ENCODE measurements around the gene MS4A15.

The MS4A15 gene

DNA sequence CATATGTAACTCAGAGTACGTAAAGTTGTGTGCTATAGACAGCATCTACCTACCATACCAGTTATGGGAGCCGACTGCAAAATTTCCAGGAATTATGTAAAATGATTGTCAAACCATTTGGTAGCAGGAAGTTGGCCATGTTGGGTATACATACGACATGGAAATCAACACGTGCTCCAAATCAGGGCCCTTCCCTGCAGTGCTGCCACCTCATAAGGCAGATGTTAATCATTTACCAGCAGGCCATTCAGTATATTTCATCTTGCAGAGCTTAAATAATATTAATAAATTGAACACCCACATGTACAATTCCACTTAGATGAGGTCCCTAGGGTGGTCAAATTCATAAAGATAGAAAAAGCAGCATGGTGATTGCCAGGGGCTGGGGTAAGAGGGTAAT, 22.4 kb upstream of the MS4A15 start:
- H3K27me3 Mint-ChIP-seq (ENCODE audit: low read depth, poor library complexity) = peaks cover 31% of the 10 kb centered on the region
- H3K36me3 Mint-ChIP-seq (ENCODE audit: low read depth) = no peaks in the 10 kb centered on the region

DNA sequence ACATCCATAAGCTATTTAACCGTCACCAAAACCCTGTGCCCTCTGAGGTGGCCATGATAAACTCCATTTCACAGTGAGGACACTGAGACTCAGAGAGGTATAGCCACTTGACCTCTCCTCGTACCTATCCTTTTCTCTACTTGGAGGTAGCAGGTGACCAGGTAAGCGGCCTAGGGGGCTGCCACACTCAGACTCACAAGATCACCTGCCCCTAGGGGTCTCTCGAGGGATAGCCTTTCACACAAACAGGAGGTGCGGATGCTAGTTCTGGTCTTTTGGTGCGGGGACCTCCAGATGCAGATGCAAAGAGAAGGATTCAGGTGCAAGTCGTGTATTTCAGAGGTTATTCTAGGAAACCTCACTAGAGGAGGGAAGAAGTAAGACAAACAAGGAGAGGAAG, 17.6 kb upstream of the MS4A15 start:
- Mint-ChIP-seq H3K36me3 (ENCODE audit: low read depth) (no peaks in the 10 kb centered on the region), H3K9me3 (peaks cover 6% of the 10 kb centered on the region), H3K27ac (no peak overlapping the region), H3K27me3 (ENCODE audit: low read depth, poor library complexity) (peaks cover 33% of the 10 kb centered on the region), H3K4me1 (no peaks in the 10 kb centered on the region), H3K4me3 (no peak overlapping the region)
- no peak for DNase-seq
- TF ChIP-seq, protein P1, sequence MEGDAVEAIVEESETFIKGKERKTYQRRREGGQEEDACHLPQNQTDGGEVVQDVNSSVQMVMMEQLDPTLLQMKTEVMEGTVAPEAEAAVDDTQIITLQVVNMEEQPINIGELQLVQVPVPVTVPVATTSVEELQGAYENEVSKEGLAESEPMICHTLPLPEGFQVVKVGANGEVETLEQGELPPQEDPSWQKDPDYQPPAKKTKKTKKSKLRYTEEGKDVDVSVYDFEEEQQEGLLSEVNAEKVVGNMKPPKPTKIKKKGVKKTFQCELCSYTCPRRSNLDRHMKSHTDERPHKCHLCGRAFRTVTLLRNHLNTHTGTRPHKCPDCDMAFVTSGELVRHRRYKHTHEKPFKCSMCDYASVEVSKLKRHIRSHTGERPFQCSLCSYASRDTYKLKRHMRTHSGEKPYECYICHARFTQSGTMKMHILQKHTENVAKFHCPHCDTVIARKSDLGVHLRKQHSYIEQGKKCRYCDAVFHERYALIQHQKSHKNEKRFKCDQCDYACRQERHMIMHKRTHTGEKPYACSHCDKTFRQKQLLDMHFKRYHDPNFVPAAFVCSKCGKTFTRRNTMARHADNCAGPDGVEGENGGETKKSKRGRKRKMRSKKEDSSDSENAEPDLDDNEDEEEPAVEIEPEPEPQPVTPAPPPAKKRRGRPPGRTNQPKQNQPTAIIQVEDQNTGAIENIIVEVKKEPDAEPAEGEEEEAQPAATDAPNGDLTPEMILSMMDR (IDR thresholded peaks at IDR 0.05) = no peak

More for the DNA sequence above, 22.4 kb upstream of the MS4A15 start:
- DNase-seq = no peak
- no peak overlapping the region for H3K4me3 Mint-ChIP-seq
- no peaks in the 10 kb centered on the region for H3K9me3 Mint-ChIP-seq
- peaks cover 5% of the 10 kb centered on the region for H3K4me1 Mint-ChIP-seq
- no peak overlapping the region for H3K27ac Mint-ChIP-seq
- TF ChIP-seq, protein P1 (IDR thresholded peaks at IDR 0.05) = no peak

DNA sequence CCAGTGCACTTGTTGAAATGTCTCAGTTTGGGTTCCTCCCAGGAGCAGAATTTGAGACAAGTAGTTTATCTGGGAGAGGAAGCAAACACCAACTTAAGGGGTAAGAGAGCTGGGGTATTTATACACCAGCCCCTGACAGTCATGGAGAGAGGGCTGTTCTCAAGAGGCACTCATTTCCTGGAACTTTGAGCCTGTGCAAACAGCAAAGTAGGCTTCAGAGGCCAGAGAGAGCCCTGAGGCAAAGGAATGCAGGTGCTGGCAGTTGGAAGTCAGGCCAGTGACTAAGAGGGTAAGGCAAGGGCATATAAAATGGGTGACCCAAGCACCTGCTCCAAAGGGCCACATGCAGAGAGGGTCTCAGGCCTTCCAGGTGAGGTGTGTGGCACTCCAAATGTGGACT, 16.1 kb upstream of the MS4A15 start:
- peaks cover 38% of the 10 kb centered on the region for H3K27me3 Mint-ChIP-seq (ENCODE audit: low read depth, poor library complexity)
- H3K27ac Mint-ChIP-seq = no peak overlapping the region
- DNase-seq = no peak
- H3K4me1 Mint-ChIP-seq = no peaks in the 10 kb centered on the region
- TF ChIP-seq, protein P1 (IDR thresholded peaks at IDR 0.05) = no peak
- no peaks in the 10 kb centered on the region for H3K36me3 Mint-ChIP-seq (ENCODE audit: low read depth)
- H3K9me3 Mint-ChIP-seq = peaks cover 6% of the 10 kb centered on the region
- H3K4me3 Mint-ChIP-seq = no peak overlapping the region

DNA sequence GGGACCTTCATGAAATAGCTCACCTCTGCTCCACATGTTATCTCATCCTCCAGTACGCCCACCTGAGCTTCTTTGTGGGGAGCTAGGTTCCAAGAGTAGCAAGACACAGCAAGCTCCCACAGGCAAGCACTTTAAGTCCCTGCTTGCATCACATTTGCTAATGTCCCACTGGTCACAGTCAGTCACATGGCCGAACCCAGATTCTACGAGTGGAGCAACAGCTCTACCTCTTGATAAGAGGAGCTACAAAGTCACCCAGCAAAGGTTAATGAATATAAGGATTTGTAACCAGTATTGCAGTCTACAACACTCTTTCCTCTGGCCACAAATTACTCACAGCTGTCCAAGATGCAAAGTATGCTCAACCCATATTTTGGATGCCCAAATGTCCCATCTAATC, 15.2 kb upstream of the MS4A15 start:
- Mint-ChIP-seq H3K27me3 (ENCODE audit: low read depth, poor library complexity) (peaks cover 43% of the 10 kb centered on the region), H3K9me3 (peaks cover 6% of the 10 kb centered on the region), H3K4me3 (no peak overlapping the region), H3K36me3 (ENCODE audit: low read depth) (no peaks in the 10 kb centered on the region), H3K27ac (no peak overlapping the region), H3K4me1 (no peaks in the 10 kb centered on the region)
- no peak for DNase-seq
- TF ChIP-seq, protein P1 (IDR thresholded peaks at IDR 0.05) = no peak

DNA sequence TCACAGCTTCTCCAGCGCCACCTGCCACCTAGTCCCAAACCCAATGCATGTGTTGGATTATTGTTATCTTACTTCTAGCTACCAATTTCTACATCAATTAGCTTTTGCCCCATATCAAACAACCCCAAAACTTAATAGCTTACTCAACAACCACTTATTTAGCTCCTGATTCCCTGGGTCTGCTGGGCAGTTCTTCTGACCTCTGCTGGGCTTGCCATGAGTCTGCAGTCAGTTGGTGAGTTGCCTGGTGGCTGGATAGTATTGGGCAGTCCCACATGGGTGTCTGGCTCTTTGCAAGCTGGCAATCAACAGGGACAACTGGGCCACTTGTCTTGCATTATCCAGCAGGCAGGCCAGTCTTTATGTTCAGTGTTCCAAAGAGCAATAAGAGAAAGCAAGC, 13.6 kb upstream of the MS4A15 start:
- no peak for DNase-seq
- H3K4me3 Mint-ChIP-seq = no peak overlapping the region
- H3K36me3 Mint-ChIP-seq (ENCODE audit: low read depth) = no peaks in the 10 kb centered on the region
- H3K9me3 Mint-ChIP-seq = peaks cover 6% of the 10 kb centered on the region
- no peaks in the 10 kb centered on the region for H3K4me1 Mint-ChIP-seq
- H3K27ac Mint-ChIP-seq = no peak overlapping the region
- TF ChIP-seq, protein P1 (IDR thresholded peaks at IDR 0.05) = no peak
- H3K27me3 Mint-ChIP-seq (ENCODE audit: low read depth, poor library complexity) = peaks cover 38% of the 10 kb centered on the region

DNA sequence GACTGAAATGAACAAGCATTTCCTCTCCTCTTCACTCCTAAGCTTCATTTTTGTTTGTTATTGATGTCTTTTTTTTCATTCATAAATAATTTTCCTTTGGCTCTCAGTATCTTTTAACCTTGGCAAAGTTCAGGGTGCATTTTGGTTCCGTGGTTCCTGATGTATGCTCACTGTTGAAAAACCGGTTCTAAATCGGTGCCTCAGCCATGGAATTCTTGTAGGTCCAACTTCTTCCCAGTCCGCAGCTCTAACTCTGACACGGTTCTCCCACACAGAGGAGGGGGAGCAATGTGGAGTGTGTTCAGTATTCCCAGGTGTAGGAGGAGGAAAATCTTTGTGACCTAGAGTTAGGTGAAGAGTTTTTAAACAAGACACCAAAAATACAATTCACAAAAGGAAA, 12.6 kb upstream of the MS4A15 start:
- Mint-ChIP-seq H3K27me3 (ENCODE audit: low read depth, poor library complexity) (peaks cover 32% of the 10 kb centered on the region), H3K36me3 (ENCODE audit: low read depth) (no peaks in the 10 kb centered on the region), H3K4me3 (no peak overlapping the region), H3K4me1 (no peaks in the 10 kb centered on the region), H3K27ac (no peak overlapping the region), H3K9me3 (peaks cover 6% of the 10 kb centered on the region)
- TF ChIP-seq, protein P1 (IDR thresholded peaks at IDR 0.05) = no peak
- no peak for DNase-seq
